ENCODE results near the gene GMPR.
A peak's percentile ranks its signal among the peaks of the same experiment; 100 is the strongest.

Gene GMPR

GRCh38 chr6:16272201-16272600 is 33.8 kb downstream of the GMPR start:
- H3K4me3 ChIP-seq (ENCODE audit: low read depth, low read length) = no peak overlapping the region
- in situ Hi-C loops (cut with HindIII; ENCODE audit: low sequenced_read_pairs) = no loop called here
- TF ChIP-seq CTCF (IDR thresholded peaks at IDR 0.05; ENCODE audit: low read depth, low read length) = no peak
- DNase-seq (ENCODE audit: low read depth, low spot score) = no peak

GRCh38 chr6:16273256-16273655 is 34.9 kb downstream of the GMPR start:
- H3K4me3 ChIP-seq (ENCODE audit: low read depth, low read length) = no peak overlapping the region
- no peak for TF ChIP-seq CTCF (IDR thresholded peaks at IDR 0.05; ENCODE audit: low read depth, low read length)
- in situ Hi-C loops (cut with HindIII; ENCODE audit: low sequenced_read_pairs) = no loop called here
- peak; percentile 62 for DNase-seq (ENCODE audit: low read depth, low spot score)

GRCh38 chr6:16274483-16274882 is 36.1 kb downstream of the GMPR start:
- no peak for TF ChIP-seq CTCF (IDR thresholded peaks at IDR 0.05; ENCODE audit: low read depth, low read length)
- H3K4me3 ChIP-seq (ENCODE audit: low read depth, low read length) = no peak overlapping the region
- DNase-seq (ENCODE audit: low read depth, low spot score) = no peak
- in situ Hi-C loops (cut with HindIII; ENCODE audit: low sequenced_read_pairs) = no loop called here

- DNase-seq (ENCODE audit: low read depth, low spot score) = no peak
- H3K4me3 ChIP-seq (ENCODE audit: low read depth, low read length) = no peak overlapping the region
- TF ChIP-seq CTCF (IDR thresholded peaks at IDR 0.05; ENCODE audit: low read depth, low read length) = no peak
- in situ Hi-C loops (cut with HindIII; ENCODE audit: low sequenced_read_pairs) = no loop called here
Observed at GRCh38 chr6:16274885-16275589, 36.6 kb downstream of the GMPR start.

GRCh38 chr6:16277101-16277981 is 39.0 kb downstream of the GMPR start:
- DNase-seq (ENCODE audit: low read depth, low spot score) = peak; percentile 90
- TF ChIP-seq CTCF (IDR thresholded peaks at IDR 0.05; ENCODE audit: low read depth, low read length) = peak; percentile 70
- in situ Hi-C loops (cut with HindIII; ENCODE audit: low sequenced_read_pairs) = no loop called here
- no peak overlapping the region for H3K4me3 ChIP-seq (ENCODE audit: low read depth, low read length)

GRCh38 chr6:16278048-16278724 is 39.8 kb downstream of the GMPR start:
- H3K4me3 ChIP-seq (ENCODE audit: low read depth, low read length) = no peak overlapping the region
- TF ChIP-seq CTCF (IDR thresholded peaks at IDR 0.05; ENCODE audit: low read depth, low read length) = no peak
- peak; percentile 23 for DNase-seq (ENCODE audit: low read depth, low spot score)
- in situ Hi-C loops (cut with HindIII; ENCODE audit: low sequenced_read_pairs) = no loop called here

All from astrocyte of the spinal cord (primary cell).